Naive thymus-derived CD4-positive, alpha-beta T cell (primary cell): ENCODE measurements around the gene KLHL17. TPM values are rescaled to one million over a fixed set of nuclear protein-coding genes. Genes with fewer than 3 reads are reported as not detected.

ENCODE experiments used
- ATAC-seq: fragments of 150-1000 bp; cut with Tn5 transposase; 2 replicates; pipeline ENCODE4 v1.10.0; 2021; ENCODE audit warnings: mild to moderate bottlenecking, moderate library complexity
- CTCF ChIA-PET: fragments of 350-600 bp; sonication (Branson Sonifier 250); formaldehyde crosslinking; loops from one replicate; lab custom pipeline; 2021; ENCODE audit warnings: antibody characterized with exemption; lab: Charles Lee
- POLR2A ChIA-PET: fragments of 350-600 bp; sonication (Branson Sonifier 250); formaldehyde crosslinking; loops from one replicate; lab custom pipeline; 2021; ENCODE audit warnings: antibody characterized with exemption, inconsistent platforms; lab: Charles Lee
- DNase-seq, 9 donors: peaks; one replicate each; pipeline versions ENCODE4 v3.0.0 to v3.0.0-alpha.2; 2020 to 2022; ENCODE audit warnings: mixed read lengths in 1 of 9
- H3K27ac ChIP-seq: one replicate; pipeline ENCODE4 v1.7.0; 2013; ENCODE audit warnings: mild to moderate bottlenecking, low read depth, low read length, moderate library complexity
- H3K27me3 ChIP-seq, 2 donors: one replicate each; pipeline ENCODE4 v1.7.0; 2013; ENCODE audit warnings: low read length in 2 of 2, mild to moderate bottlenecking in 2 of 2, moderate library complexity in 2 of 2; ENCODE audit not compliant: control insufficient read depth in 2 of 2, insufficient read depth in 2 of 2
- H3K36me3 ChIP-seq, 3 experiments: 1 replicate in 2 of 3; 2 replicates in 1 of 3; pipeline ENCODE4 v1.7.0; 2013; ENCODE audit warnings: low read length in 3 of 3, mild to moderate bottlenecking in 3 of 3, moderate library complexity in 1 of 3; ENCODE audit not compliant: insufficient read depth in 3 of 3, control insufficient read depth in 2 of 3
- H3K4me1 ChIP-seq, 2 donors: one replicate each; pipeline ENCODE4 v1.7.0; 2013; ENCODE audit warnings: low read length in 2 of 2, mild to moderate bottlenecking in 2 of 2, moderate library complexity in 1 of 2; ENCODE audit not compliant: control insufficient read depth in 2 of 2, insufficient read depth in 2 of 2
- H3K4me3 ChIP-seq: 2 replicates; pipeline ENCODE4 v1.7.0; 2013; ENCODE audit warnings: mild to moderate bottlenecking, low read length
- H3K9me3 ChIP-seq, 3 experiments: 1 replicate in 2 of 3; 2 replicates in 1 of 3; pipeline ENCODE4 v1.7.0; 2013; ENCODE audit warnings: low read length in 3 of 3; ENCODE audit not compliant: control insufficient read depth in 2 of 3
- H3K27ac Mint-ChIP-seq, 9 donors: one replicate each; pipeline ENCODE4 v1.8.0; 2020 to 2022; ENCODE audit warnings: mixed read lengths in 9 of 9, mild to moderate bottlenecking in 8 of 9, moderate library complexity in 5 of 9, inconsistent platforms in 2 of 9
- H3K27me3 Mint-ChIP-seq, 5 donors: one replicate each; pipeline ENCODE4 v1.8.0; 2021 to 2022; ENCODE audit warnings: mixed read lengths in 5 of 5, mild to moderate bottlenecking in 1 of 5
- H3K36me3 Mint-ChIP-seq, 5 donors: one replicate each; pipeline ENCODE4 v1.8.0; 2020 to 2022; ENCODE audit warnings: mixed read lengths in 5 of 5, mild to moderate bottlenecking in 3 of 5, inconsistent platforms in 1 of 5
- H3K4me1 Mint-ChIP-seq, 7 donors: one replicate each; pipeline ENCODE4 v1.8.0; 2020 to 2022; ENCODE audit warnings: mixed read lengths in 7 of 7, mild to moderate bottlenecking in 3 of 7, inconsistent platforms in 1 of 7
- H3K4me3 Mint-ChIP-seq, 10 donors: one replicate each; pipeline ENCODE4 v1.8.0; 2020 to 2022; ENCODE audit warnings: mild to moderate bottlenecking in 10 of 10, mixed read lengths in 10 of 10, moderate library complexity in 6 of 10, inconsistent platforms in 2 of 10
- H3K9me3 Mint-ChIP-seq, 11 donors: one replicate each; pipeline ENCODE4 v1.8.0; 2020 to 2022; ENCODE audit warnings: mixed read lengths in 11 of 11, mild to moderate bottlenecking in 4 of 11, inconsistent platforms in 1 of 11, moderate library complexity in 1 of 11
- intact Hi-C, 2 donors: fragments of 100-400 bp; cut with micrococcal nuclease; formaldehyde crosslinking; loops; one replicate each; pipeline ENCODE4 v1.15.1; 2023
- polyA plus RNA-seq, 2 donors: library from polyadenylated mRNA; unstranded; fragments of 300-500 nt; fragmentation: Illumina TruSeq; gene quantifications; one replicate each; pipeline ENCODE4 v1.2.3, GENCODE V29; 2021
- total RNA-seq, 6 experiments: library from RNA in 5 of 6; stranded (reverse) in 5 of 6; gene quantifications; 1 replicate in 5 of 6; 2 replicates in 1 of 6; pipeline ENCODE4 v1.2.3 and lab custom pipeline; 2021 to 2026

Gene KLHL17
- total and polyA plus RNA-seq, 7 experiments from 2014 or later = 0.58 to 34.2 (median 20.7) TPM

GRCh38 chr1:952201-952600 is 8.2 kb upstream of the KLHL17 start:
- H3K36me3 ChIP-seq = peaks cover 0 to 99% (median 35%) of the 10 kb centered on the region in 3 experiments
- ChIA-PET POLR2A (interaction anchor here (1.0 kb wide), 1 partner anchor 9 kb away, joined by 3 read pairs; no protein-coding TSS in a partner anchor), CTCF (no interaction called here)
- H3K27me3 Mint-ChIP-seq = no peaks in the 10 kb centered on the region
- H3K27me3 ChIP-seq = no peaks in the 10 kb centered on the region
- H3K36me3 Mint-ChIP-seq = peaks cover 14 to 49% (median 16%) of the 10 kb centered on the region in 5 donors
- H3K9me3 Mint-ChIP-seq = no peaks in the 10 kb centered on the region
- H3K4me1 Mint-ChIP-seq = peaks cover 0 to 11% (median 5%) of the 10 kb centered on the region in 7 donors
- H3K4me1 ChIP-seq = no peaks in the 10 kb centered on the region
- no peak overlapping the region for H3K27ac Mint-ChIP-seq
- no peak overlapping the region for H3K27ac ChIP-seq
- no peaks in the 10 kb centered on the region for H3K9me3 ChIP-seq
- ATAC-seq (no peak), DNase-seq (no peak)
- intact Hi-C loops = no loop called here
- no peak overlapping the region for H3K4me3 ChIP-seq
- H3K4me3 Mint-ChIP-seq = no peak overlapping the region

GRCh38 chr1:952603-953002 is 7.8 kb upstream of the KLHL17 start:
- Mint-ChIP-seq H3K4me3 (no peak overlapping the region), H3K9me3 (no peaks in the 10 kb centered on the region), H3K4me1 (peaks cover 4 to 15% (median 9%) of the 10 kb centered on the region in 7 donors), H3K27me3 (no peaks in the 10 kb centered on the region), H3K27ac (no peak overlapping the region), H3K36me3 (peaks cover 14 to 47% (median 18%) of the 10 kb centered on the region in 5 donors)
- CTCF ChIA-PET = no interaction called here
- intact Hi-C loops = no loop called here
- no peak overlapping the region for H3K4me3 ChIP-seq
- no peak overlapping the region for H3K27ac ChIP-seq
- H3K9me3 ChIP-seq = no peaks in the 10 kb centered on the region
- peaks cover 2 to 3% of the 10 kb centered on the region in 2 donors for H3K4me1 ChIP-seq
- H3K27me3 ChIP-seq = no peaks in the 10 kb centered on the region
- DNase-seq (no peak), ATAC-seq (no peak)
- POLR2A ChIA-PET = interaction anchor here (1.0 kb wide), 1 partner anchor 9 kb away, joined by 3 read pairs; no protein-coding TSS in a partner anchor
- peaks cover 0 to 95% (median 35%) of the 10 kb centered on the region in 3 experiments for H3K36me3 ChIP-seq

- DNase-seq (no peak), ATAC-seq (no peak)
- Mint-ChIP-seq H3K27me3 (no peaks in the 10 kb centered on the region), H3K4me3 (no peak overlapping the region), H3K9me3 (no peaks in the 10 kb centered on the region), H3K4me1 (peaks cover 13 to 26% (median 20%) of the 10 kb centered on the region in 7 donors), H3K36me3 (peaks cover 13 to 47% (median 20%) of the 10 kb centered on the region in 5 donors), H3K27ac (no peak overlapping the region)
- Histone ChIP-seq H3K9me3 (no peaks in the 10 kb centered on the region), H3K27me3 (no peaks in the 10 kb centered on the region), H3K27ac (no peak overlapping the region), H3K36me3 (peaks cover 0 to 85% (median 35%) of the 10 kb centered on the region in 3 experiments), H3K4me1 (peaks cover 8 to 12% of the 10 kb centered on the region in 2 donors), H3K4me3 (no peak overlapping the region)
- intact Hi-C loops = no loop called here
- ChIA-PET CTCF (no interaction called here), POLR2A (no interaction called here)
Observed at GRCh38 chr1:953524-954320, 6.7 kb upstream of the KLHL17 start.

- no peaks in the 10 kb centered on the region for H3K27me3 Mint-ChIP-seq
- CTCF ChIA-PET = no interaction called here
- H3K4me1 Mint-ChIP-seq = peaks cover 13 to 26% (median 20%) of the 10 kb centered on the region in 7 donors
- H3K27me3 ChIP-seq = no peaks in the 10 kb centered on the region
- peaks cover 8 to 12% of the 10 kb centered on the region in 2 donors for H3K4me1 ChIP-seq
- H3K27ac Mint-ChIP-seq = no peak overlapping the region
- H3K27ac ChIP-seq = no peak overlapping the region
- DNase-seq = no peak
- H3K9me3 Mint-ChIP-seq = no peaks in the 10 kb centered on the region
- H3K4me3 Mint-ChIP-seq = no peak overlapping the region
- no peak overlapping the region for H3K4me3 ChIP-seq
- H3K36me3 ChIP-seq = peaks cover 0 to 77% (median 32%) of the 10 kb centered on the region in 3 experiments
- intact Hi-C loops = no loop called here
- POLR2A ChIA-PET = interaction anchor here (0.6 kb wide), 1 partner anchor 14 kb away, joined by 3 read pairs; no protein-coding TSS in a partner anchor
- H3K36me3 Mint-ChIP-seq = peaks cover 10 to 38% (median 17%) of the 10 kb centered on the region in 5 donors
- ATAC-seq = no peak
- no peaks in the 10 kb centered on the region for H3K9me3 ChIP-seq
Observed at GRCh38 chr1:954927-955326, 5.5 kb upstream of the KLHL17 start.

- no peaks in the 10 kb centered on the region for H3K9me3 Mint-ChIP-seq
- Histone ChIP-seq H3K9me3 (no peaks in the 10 kb centered on the region), H3K36me3 (peaks cover 0 to 72% (median 27%) of the 10 kb centered on the region in 3 experiments), H3K27me3 (no peaks in the 10 kb centered on the region), H3K27ac (no peak overlapping the region), H3K4me3 (no peak overlapping the region), H3K4me1 (peaks cover 8 to 12% of the 10 kb centered on the region in 2 donors)
- H3K4me3 Mint-ChIP-seq = peak overlapping the region in 1 of 10 donors; percentile 34
- ATAC-seq = no peak
- POLR2A ChIA-PET = interaction anchor here (0.6 kb wide), 1 partner anchor 15 kb away, joined by 3 read pairs; no protein-coding TSS in a partner anchor
- no peak for DNase-seq
- intact Hi-C loops = no loop called here
- peaks cover 0 to 2% (median 0%) of the 10 kb centered on the region in 5 donors for H3K27me3 Mint-ChIP-seq
- peaks cover 10 to 32% (median 14%) of the 10 kb centered on the region in 5 donors for H3K36me3 Mint-ChIP-seq
- CTCF ChIA-PET = no interaction called here
- H3K4me1 Mint-ChIP-seq = peaks cover 14 to 26% (median 20%) of the 10 kb centered on the region in 7 donors
- no peak overlapping the region for H3K27ac Mint-ChIP-seq
Observed at GRCh38 chr1:955474-955873, 4.9 kb upstream of the KLHL17 start.

GRCh38 chr1:956636-957035 is 3.7 kb upstream of the KLHL17 start:
- DNase-seq (no peak), ATAC-seq (no peak)
- Mint-ChIP-seq H3K4me3 (peak overlapping the region in 4 of 10 donors; percentile 13 to 89 (median 34)), H3K27ac (no peak overlapping the region), H3K36me3 (peaks cover 9 to 25% (median 10%) of the 10 kb centered on the region in 5 donors), H3K9me3 (no peaks in the 10 kb centered on the region), H3K4me1 (peaks cover 12 to 26% (median 21%) of the 10 kb centered on the region in 7 donors), H3K27me3 (peaks cover 0 to 2% (median 0%) of the 10 kb centered on the region in 5 donors)
- H3K27me3 ChIP-seq = no peaks in the 10 kb centered on the region
- H3K4me3 ChIP-seq = no peak overlapping the region
- H3K27ac ChIP-seq = no peak overlapping the region
- H3K4me1 ChIP-seq = peaks cover 8 to 12% of the 10 kb centered on the region in 2 donors
- no peaks in the 10 kb centered on the region for H3K9me3 ChIP-seq
- intact Hi-C loops = no loop called here
- POLR2A ChIA-PET = no interaction called here
- H3K36me3 ChIP-seq = peaks cover 0 to 60% (median 25%) of the 10 kb centered on the region in 3 experiments
- CTCF ChIA-PET = no interaction called here
